H9 (cell line): Measurements from ENCODE around the gene CRHR1. TPM values are rescaled to one million over a fixed set of nuclear protein-coding genes. Genes with fewer than 3 reads are reported as not detected.

Source experiments
- DNase-seq: peaks from one replicate; pipeline ENCODE4 v3.0.0-alpha.2; 2017
- H2AFZ ChIP-seq: one replicate; pipeline ENCODE4 v1.6.1; 2013; ENCODE audit warnings: mild to moderate bottlenecking, low read length, control low read depth, moderate library complexity
- H2AK5ac ChIP-seq: 2 replicates; pipeline ENCODE4 v1.6.1; 2013; ENCODE audit warnings: low read length, control low read depth, mixed read lengths; ENCODE audit not compliant: insufficient read length
- H2BK120ac ChIP-seq: one replicate; pipeline ENCODE4 v1.6.1; 2013; ENCODE audit warnings: low read depth, mild to moderate bottlenecking, low read length, control low read depth, inconsistent platforms; ENCODE audit not compliant: poor library complexity, severe bottlenecking
- H2BK12ac ChIP-seq: 2 replicates; pipeline ENCODE4 v1.6.1; 2013; ENCODE audit warnings: low read length, control low read depth, mixed read lengths, low read depth; ENCODE audit not compliant: insufficient read length
- H2BK15ac ChIP-seq: 2 replicates; pipeline ENCODE4 v1.6.1; 2013; ENCODE audit warnings: low read depth, low read length, control low read depth
- H2BK20ac ChIP-seq: one replicate; pipeline ENCODE4 v1.6.1; 2013; ENCODE audit warnings: low read depth, mild to moderate bottlenecking, low read length, control low read depth, inconsistent platforms; ENCODE audit not compliant: poor library complexity, severe bottlenecking
- H2BK5ac ChIP-seq: 2 replicates; pipeline ENCODE4 v1.6.1; 2013; ENCODE audit warnings: low read length, control low read depth, mixed read lengths; ENCODE audit not compliant: insufficient read length
- H3K14ac ChIP-seq: 2 replicates; pipeline ENCODE4 v1.6.1; 2013; ENCODE audit warnings: low read length, control low read depth; ENCODE audit not compliant: insufficient read depth
- H3K18ac ChIP-seq: 2 replicates; pipeline ENCODE4 v1.6.1; 2013; ENCODE audit warnings: low read depth, mild to moderate bottlenecking, mixed read lengths, low read length, control low read depth; ENCODE audit not compliant: insufficient read length
- H3K23ac ChIP-seq: 2 replicates; pipeline ENCODE4 v1.6.1; 2013; ENCODE audit warnings: low read length, control low read depth, mixed read lengths, low read depth; ENCODE audit not compliant: insufficient read length
- H3K23me2 ChIP-seq: 2 replicates; pipeline ENCODE4 v1.6.1; 2013; ENCODE audit warnings: low read depth, mild to moderate bottlenecking, mixed read lengths, low read length, control low read depth; ENCODE audit not compliant: insufficient read length, poor library complexity, severe bottlenecking
- H3K27ac ChIP-seq: 2 replicates; pipeline ENCODE4 v1.5.1; 2013; ENCODE audit warnings: low read length, control low read depth, mixed read lengths, low read depth; ENCODE audit not compliant: insufficient read length
- H3K27me3 ChIP-seq: 2 replicates; pipeline ENCODE4 v1.6.1; 2013; ENCODE audit warnings: low read length, control low read depth, inconsistent platforms; ENCODE audit not compliant: insufficient read depth
- H3K4ac ChIP-seq: 2 replicates; pipeline ENCODE4 v1.6.1; 2013; ENCODE audit warnings: low read depth, mild to moderate bottlenecking, control low read depth, inconsistent platforms, low read length, moderate library complexity
- H3K4me1 ChIP-seq: 2 replicates; pipeline ENCODE4 v1.6.1; 2013; ENCODE audit warnings: low read length, control low read depth, inconsistent platforms; ENCODE audit not compliant: insufficient read depth
- H3K4me2 ChIP-seq: 2 replicates; pipeline ENCODE4 v1.6.1; 2013; ENCODE audit warnings: low read length, control low read depth, mixed read lengths; ENCODE audit not compliant: insufficient read length, insufficient read depth
- H3K56ac ChIP-seq: 2 replicates; pipeline ENCODE4 v1.6.1; 2013; ENCODE audit warnings: low read depth, mild to moderate bottlenecking, mixed read lengths, low read length, control low read depth; ENCODE audit not compliant: insufficient read length
- H3K79me1 ChIP-seq: 2 replicates; pipeline ENCODE4 v1.6.1; 2013; ENCODE audit warnings: low read depth, mild to moderate bottlenecking, moderate library complexity, low read length, control low read depth, inconsistent platforms; ENCODE audit not compliant: insufficient read depth, poor library complexity, severe bottlenecking
- H3K79me2 ChIP-seq: 2 replicates; pipeline ENCODE4 v1.6.1; 2013; ENCODE audit warnings: low read length, control low read depth, inconsistent platforms; ENCODE audit not compliant: insufficient read depth
- H3K9ac ChIP-seq: 2 replicates; pipeline ENCODE4 v1.6.1; 2013; ENCODE audit warnings: low read length, control low read depth, mixed read lengths; ENCODE audit not compliant: insufficient read length; ENCODE audit errors: extremely low read depth
- H3K9me3 ChIP-seq: one replicate; pipeline ENCODE4 v1.6.1; 2013; ENCODE audit warnings: low read depth, low read length, inconsistent platforms; ENCODE audit not compliant: control insufficient read depth
- H3T11ph ChIP-seq: one replicate; pipeline ENCODE4 v1.6.1; 2013; ENCODE audit warnings: mild to moderate bottlenecking, low read length, control low read depth, inconsistent platforms
- H4K20me1 ChIP-seq: one replicate; pipeline ENCODE4 v1.6.1; 2013; ENCODE audit not compliant: control insufficient read depth, insufficient read length, insufficient read depth
- H4K5ac ChIP-seq: 2 replicates; pipeline ENCODE4 v1.6.1; 2013; ENCODE audit warnings: low read depth, mild to moderate bottlenecking, mixed read lengths, low read length, control low read depth; ENCODE audit not compliant: insufficient read length
- H4K8ac ChIP-seq: replicated peaks from 2 replicates; pipeline ENCODE4 v1.6.1; 2013; ENCODE audit warnings: low read length, control low read depth, mixed read lengths, low read depth; ENCODE audit not compliant: insufficient read length
- H4K91ac ChIP-seq: 2 replicates; pipeline ENCODE4 v1.6.1; 2013; ENCODE audit warnings: low read depth, mild to moderate bottlenecking, moderate library complexity, mixed read lengths, low read length, control low read depth; ENCODE audit not compliant: insufficient read length
- H3K27ac Mint-ChIP-seq, 3 experiments: 2 replicates in 2 of 3; 3 replicates in 1 of 3; pipeline ENCODE4 v1.8.0; 2020 to 2021; ENCODE audit warnings: mixed read lengths in 3 of 3, mild to moderate bottlenecking in 1 of 3, moderate library complexity in 1 of 3
- H3K27me3 Mint-ChIP-seq: 2 replicates; pipeline ENCODE4 v1.8.0; 2021; ENCODE audit warnings: low read depth, mild to moderate bottlenecking, moderate library complexity, mixed read lengths
- H3K36me3 Mint-ChIP-seq, 3 experiments: 2 replicates in 2 of 3; 3 replicates in 1 of 3; pipeline ENCODE4 v1.8.0; 2020 to 2021; ENCODE audit warnings: low read depth in 3 of 3, mixed read lengths in 3 of 3; ENCODE audit not compliant: insufficient read depth in 1 of 3
- H3K4me1 Mint-ChIP-seq, 2 experiments: 2 replicates each; pipeline ENCODE4 v1.8.0; 2020; ENCODE audit warnings: mixed read lengths in 2 of 2
- H3K4me3 Mint-ChIP-seq, 2 experiments: 2 replicates in 1 of 2; 3 replicates in 1 of 2; pipeline ENCODE4 v1.8.0; 2020 to 2021; ENCODE audit warnings: mild to moderate bottlenecking in 2 of 2, mixed read lengths in 2 of 2, moderate library complexity in 1 of 2
- H3K9me3 Mint-ChIP-seq, 2 experiments: 2 replicates in 1 of 2; 3 replicates in 1 of 2; pipeline ENCODE4 v1.8.0; 2020; ENCODE audit warnings: mild to moderate bottlenecking in 2 of 2, mixed read lengths in 2 of 2, moderate library complexity in 1 of 2
- CTCF ChIP-seq: fragments of 200-600 bp; sonication (generic); conservative IDR thresholded peaks from 3 replicates; pipeline ENCODE4 v1.8.0; 2021; ENCODE audit warnings: antibody characterized with exemption, mild to moderate bottlenecking
- WGBS: extraction: QIAGEN DNeasy Blood & Tissue Kit; methylation state at CpG from one replicate; pipeline ENCODE4 v1.1.7; 2013; ENCODE audit warnings: missing lambda C conversion rate, low lambda C conversion rate, mixed read lengths; ENCODE audit not compliant: insufficient read length; ENCODE audit errors: extremely low coverage; 5-methylcytosine and 5-hydroxymethylcytosine counted together
- total RNA-seq: library from RNA; stranded (reverse); gene quantifications from 2 replicates; pipeline ENCODE4 v1.2.1, GENCODE V29; 2021

Gene CRHR1
- total RNA-seq, 1 experiment from 2014 or later, result 0.52 TPM

- Histone ChIP-seq H2BK120ac (no peak overlapping the region), H3K4ac (no peak overlapping the region), H4K91ac (no peak overlapping the region), H3K4me2 (no peak overlapping the region), H3K9ac (no peak overlapping the region), H2BK15ac (no peak overlapping the region), H4K20me1 (no peaks in the 10 kb centered on the region), H3K18ac (no peak overlapping the region), H2BK5ac (no peak overlapping the region), H4K5ac (no peak overlapping the region), H3K79me2 (no peaks in the 10 kb centered on the region), H3T11ph (no peak overlapping the region), H2BK12ac (no peak overlapping the region), H2BK20ac (no peak overlapping the region), H3K9me3 (no peaks in the 10 kb centered on the region), H2AFZ (no peak overlapping the region), H3K27ac (no peak overlapping the region), H3K14ac (peak overlapping the region; percentile 15; the same call in 1 of the 2 replicates), H3K23me2 (no peaks in the 10 kb centered on the region), H3K4me1 (peaks cover 2% of the 10 kb centered on the region; the same call in 1 of the 2 replicates), H3K23ac (no peak overlapping the region), H3K27me3 (no peaks in the 10 kb centered on the region; the same call in 1 of the 2 replicates), H2AK5ac (no peak overlapping the region), H3K79me1 (no peaks in the 10 kb centered on the region), H4K8ac (no peak overlapping the region), H3K56ac (no peak overlapping the region)
- peaks cover 23 to 57% of the 10 kb centered on the region in 2 experiments for H3K4me1 Mint-ChIP-seq
- TF ChIP-seq CTCF, result no peak
- no peak for DNase-seq
- no CpG with 5 or more reads among the region's 9 CpGs for WGBS
- H3K27me3 Mint-ChIP-seq, result peaks cover 89% of the 10 kb centered on the region
- no peak overlapping the region for H3K4me3 Mint-ChIP-seq
- H3K27ac Mint-ChIP-seq, result no peak overlapping the region
- no peaks in the 10 kb centered on the region; a peak in 2 of 7 replicates for H3K36me3 Mint-ChIP-seq
- H3K9me3 Mint-ChIP-seq, result no peaks in the 10 kb centered on the region
Measured at GRCh38 chr17:45791935-45792334, 7.8 kb downstream of the CRHR1 start.
